HEK293T (cell line): Measurements from ENCODE around the gene SPDYE17.
"Not testable (repeated sequence)": the region's sequence is repeated elsewhere in the genome, so short reads cannot be mapped to it uniquely, and the experiment has no call there.

Experiments
- CTCF ChIA-PET: fragments of 350-600 bp; formaldehyde crosslinking; extraction: SDS; loops from one replicate; lab custom pipeline; 2021; ENCODE audit warnings: antibody characterized with exemption, inconsistent platforms; lab: Yijun Ruan, JAX
- POLR2A ChIA-PET: fragments of 350-600 bp; formaldehyde crosslinking; extraction: SDS; loops from one replicate; lab custom pipeline; 2020; ENCODE audit warnings: antibody characterized with exemption, inconsistent platforms; lab: Yijun Ruan, JAX
- DNase-seq: peaks from one replicate; pipeline ENCODE4 v3.0.0; 2012; ENCODE audit warnings: mixed read lengths; ENCODE audit errors: extremely low spot score
- BHLHE40 ChIP-seq: fragments of 450-650 bp; IDR thresholded peaks from 2 replicates; pipeline ENCODE4 v1.6.1; 2016; ENCODE audit warnings: mild to moderate bottlenecking, moderate library complexity, borderline replicate concordance
- ELF4 ChIP-seq: fragments of 450-650 bp; IDR thresholded peaks from 2 replicates; pipeline ENCODE4 v1.6.1; 2017; ENCODE audit warnings: antibody characterized with exemption
- L3MBTL2 ChIP-seq: fragments of 450-650 bp; conservative IDR thresholded peaks from 2 replicates; pipeline ENCODE4 v1.6.1; 2016; ENCODE audit warnings: mild to moderate bottlenecking
- SP1 ChIP-seq: fragments of 450-650 bp; IDR thresholded peaks from 2 replicates; pipeline ENCODE4 v1.6.1; 2017
- SUZ12 ChIP-seq: fragments of 450-650 bp; IDR thresholded peaks from 2 replicates; pipeline ENCODE4 v1.6.1; 2016; ENCODE audit warnings: mild to moderate bottlenecking
- TARDBP ChIP-seq: fragments of 450-650 bp; IDR thresholded peaks from 2 replicates; pipeline ENCODE4 v1.6.1; 2016
- ZNF384 ChIP-seq: fragments of 450-650 bp; IDR thresholded peaks from 2 replicates; pipeline ENCODE4 v1.6.1; 2016
- TF ChIP-seq, protein P1 (sequence below): fragments of 450-650 bp; IDR thresholded peaks from 2 replicates; pipeline ENCODE4 v1.6.1; 2016

Gene SPDYE17

DNA sequence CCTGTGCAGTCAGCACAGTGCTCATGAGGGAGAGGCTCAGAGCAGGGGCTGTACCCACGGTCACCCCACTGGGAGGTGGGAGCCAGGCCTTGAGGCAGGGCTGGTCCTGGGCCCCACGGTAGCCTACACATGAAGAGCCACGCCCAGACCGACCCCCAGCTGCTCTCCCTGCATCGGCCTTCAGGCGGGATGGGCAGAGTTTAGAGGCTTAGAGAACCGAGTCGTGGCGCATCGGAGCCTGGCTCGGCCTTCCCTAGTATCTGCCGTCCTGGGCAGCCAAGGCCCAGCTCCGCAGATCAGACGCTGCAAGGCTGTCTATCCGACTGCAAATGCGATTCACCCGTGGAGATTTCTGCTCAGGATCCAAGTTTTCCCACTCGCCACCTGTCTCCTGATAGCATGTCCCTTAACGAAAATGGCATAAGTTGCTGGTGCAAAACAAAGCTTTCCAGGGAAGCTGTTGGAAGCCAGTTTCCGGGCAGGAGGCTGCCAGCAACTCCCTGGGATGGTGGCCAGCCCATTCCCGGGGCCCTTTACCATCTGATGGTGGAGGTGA lies 29.4 kb downstream of the SPDYE17 start:
- CTCF ChIA-PET, result not testable (repeated sequence)

DNA sequence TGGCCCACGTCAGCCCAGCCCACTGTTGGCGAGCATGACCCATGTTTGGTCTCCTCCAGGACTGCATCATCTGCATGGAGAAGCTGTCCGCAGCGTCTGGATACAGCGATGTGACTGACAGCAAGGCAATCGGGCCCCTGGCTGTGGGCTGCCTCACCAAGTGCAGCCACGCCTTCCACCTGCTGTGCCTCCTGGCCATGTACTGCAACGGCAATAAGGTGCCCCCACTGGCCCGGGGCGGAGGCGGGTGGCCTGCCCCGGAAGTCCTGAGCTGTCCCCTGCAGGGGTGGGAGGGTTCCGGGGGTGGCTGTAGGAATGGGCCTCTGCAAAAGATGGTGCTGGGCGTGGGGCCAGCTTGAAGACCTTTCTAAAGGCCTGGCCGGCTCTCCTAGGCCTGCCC lies 30.1 kb downstream of the SPDYE17 start:
- POLR2A ChIA-PET, CTCF ChIA-PET, DNase-seq: not testable (repeated sequence)

More for the DNA sequence above, 29.4 kb downstream of the SPDYE17 start:
- POLR2A ChIA-PET, DNase-seq: not testable (repeated sequence)

DNA sequence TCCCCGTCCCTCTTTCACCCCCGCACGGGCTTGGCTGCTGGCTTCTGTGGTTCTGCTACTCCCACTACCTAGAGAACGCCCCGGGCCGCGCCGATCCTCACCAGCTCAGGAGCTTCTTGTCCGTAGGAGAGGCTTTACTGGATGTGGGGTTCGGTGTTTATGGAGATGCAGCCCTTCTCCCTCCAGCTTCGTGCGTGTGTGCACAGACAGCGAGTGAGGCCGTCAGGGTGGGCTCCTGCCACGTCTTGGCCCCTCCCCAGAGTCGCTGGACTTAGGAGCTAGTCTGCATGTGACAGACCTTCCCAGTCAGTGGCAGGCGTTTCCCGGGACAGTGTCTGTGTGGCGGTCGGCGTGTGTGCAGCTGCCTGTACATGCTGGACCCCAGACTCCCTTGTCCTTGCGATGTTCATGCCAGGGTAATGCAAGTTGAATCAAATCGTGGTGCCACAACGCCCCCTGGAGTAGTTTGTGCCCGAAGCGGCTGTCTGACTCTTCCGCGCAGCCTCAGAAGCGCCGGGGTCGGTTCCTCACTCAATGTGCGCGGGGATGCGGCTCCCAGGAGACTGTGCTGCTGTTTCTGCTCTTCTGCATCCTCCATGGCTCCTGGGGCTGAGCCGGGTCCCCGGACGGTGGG lies 32.6 kb downstream of the SPDYE17 start:
- POLR2A ChIA-PET, DNase-seq, CTCF ChIA-PET: not testable (repeated sequence)

DNA sequence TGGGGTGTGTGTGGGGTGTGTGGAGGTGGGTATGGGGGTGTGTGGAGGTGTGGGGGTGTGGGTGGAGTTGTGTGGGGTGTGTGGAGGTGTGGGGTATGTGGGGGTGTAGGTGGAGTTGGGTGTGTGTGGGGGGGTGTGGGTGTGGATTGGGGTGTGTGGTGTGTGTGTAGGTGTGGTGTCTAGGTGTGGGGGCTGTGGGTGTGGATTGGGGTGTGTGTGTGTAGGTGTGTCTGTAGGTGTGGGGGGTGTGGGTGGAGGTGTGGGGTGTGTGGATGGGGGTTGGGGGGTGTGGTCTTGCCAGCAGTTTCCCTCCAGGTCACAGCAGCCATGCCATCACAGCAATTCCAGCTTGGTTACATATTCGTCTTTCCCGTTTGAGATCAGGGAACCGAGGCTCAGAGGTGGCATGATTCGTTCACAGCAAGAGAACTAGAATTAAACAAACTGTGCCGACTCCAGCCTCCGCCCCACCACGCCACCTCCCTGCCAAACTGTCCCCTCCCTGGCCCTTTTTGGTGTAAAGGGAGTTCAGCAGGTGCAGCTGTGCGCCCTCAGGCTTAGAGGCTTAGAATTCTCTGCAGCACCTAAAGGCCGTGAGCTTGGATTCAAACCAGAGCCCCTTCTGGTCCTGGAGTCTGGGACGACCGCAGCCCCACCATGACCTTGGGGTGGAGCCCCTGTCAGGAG lies 33.3 kb downstream of the SPDYE17 start:
- POLR2A ChIA-PET, CTCF ChIA-PET: not testable (repeated sequence)
- DNase-seq, result peak; percentile 12

DNA sequence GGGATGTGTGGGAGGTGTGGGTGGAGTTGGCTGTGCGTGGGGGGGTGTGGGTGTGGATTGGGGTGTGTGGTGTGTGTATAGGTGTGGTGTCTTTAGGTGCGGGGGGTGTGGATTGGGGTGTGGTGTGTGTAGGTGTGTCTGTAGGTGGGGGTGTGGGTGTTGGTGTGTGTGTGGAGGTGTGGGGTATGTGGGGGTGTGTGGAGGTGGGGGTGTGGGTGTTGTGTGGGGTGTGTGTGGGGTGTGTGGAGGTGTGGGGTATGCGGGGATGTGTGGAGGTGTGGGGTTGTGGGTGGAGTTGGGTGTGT lies 33.9 kb downstream of the SPDYE17 start:
- ChIA-PET CTCF (no interaction called here), POLR2A (no interaction called here)
- DNase-seq, result peak; percentile 3
- TF ChIP-seq TARDBP (no peak), SP1 (no peak)

DNA sequence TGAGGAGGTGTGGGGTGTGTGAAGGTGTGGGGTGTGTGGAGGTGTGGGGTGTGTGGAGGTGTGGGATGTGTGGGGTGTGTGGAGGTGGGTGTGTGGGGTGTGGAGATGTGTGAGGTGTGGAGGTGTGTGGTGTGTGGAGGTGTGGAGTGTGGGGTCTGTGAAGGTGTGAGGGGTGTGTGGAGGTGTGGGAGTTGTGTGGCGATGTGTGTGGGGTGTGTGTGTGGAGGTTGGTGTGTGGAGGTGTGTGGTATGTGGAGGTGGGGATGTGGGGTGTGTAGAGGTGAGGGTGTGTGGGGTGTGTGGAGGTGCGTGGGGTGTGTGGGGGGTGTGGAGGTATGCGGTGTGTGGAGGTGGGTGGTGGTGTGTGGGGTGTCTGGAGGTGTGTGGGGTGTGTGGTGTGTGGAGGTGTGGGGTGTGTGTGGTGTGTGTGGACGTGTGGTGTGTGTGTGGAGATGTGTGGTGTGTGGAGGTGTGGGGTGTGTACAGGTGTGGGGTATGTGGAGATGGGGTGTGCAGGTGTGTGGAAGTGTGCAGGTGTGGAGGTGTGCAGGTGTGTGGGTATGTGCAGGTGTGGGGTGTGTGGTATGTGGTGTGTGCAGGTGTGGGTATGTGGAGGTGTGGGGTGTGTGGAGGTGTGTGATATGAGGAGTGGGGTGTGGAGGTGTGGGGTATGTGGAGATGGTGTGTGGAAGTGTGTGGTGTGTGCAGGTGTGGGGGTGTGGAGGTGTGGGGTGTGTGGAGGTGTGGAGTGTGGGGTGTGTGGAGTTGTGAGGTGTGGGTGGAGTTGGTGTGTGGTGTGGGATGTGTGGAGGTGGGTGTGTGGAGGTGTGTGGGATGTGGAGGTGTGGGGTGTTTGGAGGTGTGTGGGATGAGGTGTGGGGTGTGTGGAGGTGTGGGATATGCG lies 34.5 kb downstream of the SPDYE17 start:
- TF ChIP-seq BHLHE40 (no peak), ELF4 (no peak), SUZ12 (no peak), TARDBP (0 out of 2 replicates have a peak, but pooled peaks have one; percentile 36), ZNF384 (no peak), L3MBTL2 (no peak)
- TF ChIP-seq, protein P1, sequence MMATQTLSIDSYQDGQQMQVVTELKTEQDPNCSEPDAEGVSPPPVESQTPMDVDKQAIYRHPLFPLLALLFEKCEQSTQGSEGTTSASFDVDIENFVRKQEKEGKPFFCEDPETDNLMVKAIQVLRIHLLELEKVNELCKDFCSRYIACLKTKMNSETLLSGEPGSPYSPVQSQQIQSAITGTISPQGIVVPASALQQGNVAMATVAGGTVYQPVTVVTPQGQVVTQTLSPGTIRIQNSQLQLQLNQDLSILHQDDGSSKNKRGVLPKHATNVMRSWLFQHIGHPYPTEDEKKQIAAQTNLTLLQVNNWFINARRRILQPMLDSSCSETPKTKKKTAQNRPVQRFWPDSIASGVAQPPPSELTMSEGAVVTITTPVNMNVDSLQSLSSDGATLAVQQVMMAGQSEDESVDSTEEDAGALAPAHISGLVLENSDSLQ, result no peak
- peak; percentile 8 for DNase-seq
- POLR2A ChIA-PET, result no interaction called here
- CTCF ChIA-PET, result no interaction called here

DNA sequence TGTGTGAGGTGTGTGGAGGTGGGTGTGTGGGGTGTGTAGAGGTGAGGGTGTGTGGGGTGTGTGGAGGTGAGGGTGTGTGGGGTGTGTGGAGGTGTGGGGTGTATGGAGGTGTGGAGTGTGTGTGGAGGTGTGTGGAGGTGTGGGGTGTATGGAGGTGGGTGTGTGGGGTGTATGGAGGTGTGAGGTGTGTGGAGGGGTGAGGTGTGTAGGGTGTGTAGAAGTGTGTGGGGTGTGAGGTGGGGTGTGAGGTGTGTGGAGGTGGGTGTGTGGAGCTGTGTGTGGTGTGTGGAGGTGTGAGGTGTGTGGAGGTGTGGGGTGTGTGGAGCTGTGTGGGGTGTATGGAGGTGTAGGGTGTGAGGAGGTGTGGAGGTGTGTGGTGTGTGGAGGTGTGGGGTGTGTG lies 35.2 kb downstream of the SPDYE17 start:
- POLR2A ChIA-PET, CTCF ChIA-PET, DNase-seq: not testable (repeated sequence)

DNA sequence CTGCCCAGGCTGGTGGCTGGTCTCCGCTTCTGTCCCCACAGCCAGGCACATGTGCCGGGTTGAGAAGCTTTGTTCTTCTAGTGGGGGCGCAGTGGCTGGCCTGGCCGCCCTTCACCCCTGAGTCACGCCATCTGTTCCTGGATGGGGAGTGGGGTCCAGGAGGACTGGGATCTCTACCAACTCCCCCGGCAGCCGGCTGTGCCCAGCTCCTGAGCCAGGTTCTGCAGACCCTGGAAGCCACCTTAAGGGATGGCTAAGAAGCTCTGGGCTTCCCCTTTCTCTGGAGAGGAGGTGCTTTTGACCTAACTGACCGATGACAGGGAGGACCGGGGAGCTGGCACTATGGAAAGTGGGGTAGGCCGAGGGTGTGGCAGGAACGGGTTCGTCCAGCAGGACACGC lies 37.9 kb downstream of the SPDYE17 start:
- CTCF ChIA-PET, POLR2A ChIA-PET, DNase-seq: not testable (repeated sequence)

DNA sequence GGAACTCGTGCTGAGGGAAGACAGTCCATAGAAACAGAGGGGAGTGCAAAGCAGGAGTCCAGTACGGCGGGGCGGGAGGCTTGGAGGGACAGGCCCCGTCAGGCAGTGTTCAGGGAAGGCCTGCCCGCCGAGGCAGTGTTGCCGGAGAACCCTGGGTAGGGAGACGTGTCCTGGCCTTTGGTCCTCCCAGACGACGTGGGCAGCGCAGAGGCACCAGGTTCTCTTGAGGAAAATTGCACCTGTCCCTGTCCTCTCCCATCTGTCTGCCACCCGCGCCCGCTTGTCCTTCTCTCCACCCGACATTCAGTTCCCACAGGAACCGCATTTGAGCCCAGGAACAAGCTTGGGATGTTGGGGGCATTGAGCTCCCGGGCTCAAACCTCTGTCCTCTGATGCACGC lies 38.3 kb downstream of the SPDYE17 start:
- CTCF ChIA-PET, DNase-seq, POLR2A ChIA-PET: not testable (repeated sequence)

DNA sequence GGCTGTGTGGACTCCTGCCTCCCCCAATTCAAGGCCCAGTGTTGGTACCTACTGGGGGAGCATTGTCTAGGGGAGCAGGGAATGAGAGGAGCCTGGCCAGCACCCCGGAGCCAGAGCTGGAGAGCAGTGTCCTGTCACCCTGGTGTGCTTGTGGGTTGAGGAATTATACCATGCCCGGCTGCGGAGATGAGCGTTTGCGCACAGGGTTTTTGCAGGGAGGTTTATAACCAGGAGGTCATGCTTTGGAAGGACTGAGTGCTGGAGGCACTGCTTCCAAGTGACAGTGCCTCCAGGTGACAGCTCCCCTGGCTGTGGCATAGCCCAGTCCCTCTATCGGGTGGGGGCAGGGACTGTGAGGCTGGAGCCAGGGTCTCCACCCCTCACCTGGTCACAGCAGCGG lies 39.3 kb downstream of the SPDYE17 start:
- POLR2A ChIA-PET, DNase-seq, CTCF ChIA-PET: not testable (repeated sequence)

DNA sequence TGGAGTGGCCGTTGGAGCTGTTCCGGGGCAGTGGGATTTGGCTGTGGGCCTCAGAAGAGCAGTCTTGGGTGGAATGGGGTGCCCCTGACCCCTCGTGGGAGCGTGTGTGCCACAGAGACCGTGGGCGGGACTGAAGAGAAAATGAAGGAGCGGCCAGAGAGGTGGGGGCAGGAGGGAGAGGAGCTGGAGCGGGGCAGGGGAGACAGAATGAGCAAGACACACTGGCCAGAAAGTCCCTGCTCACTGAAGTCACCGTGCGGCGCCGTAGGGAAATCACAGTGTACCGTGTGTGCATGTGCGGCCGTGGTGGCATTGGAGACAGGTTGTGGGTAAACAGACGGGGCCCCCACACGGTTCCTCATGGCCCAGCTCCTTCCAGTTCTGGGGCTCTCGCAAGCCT lies 40.0 kb downstream of the SPDYE17 start:
- CTCF ChIA-PET, POLR2A ChIA-PET, DNase-seq: not testable (repeated sequence)

DNA sequence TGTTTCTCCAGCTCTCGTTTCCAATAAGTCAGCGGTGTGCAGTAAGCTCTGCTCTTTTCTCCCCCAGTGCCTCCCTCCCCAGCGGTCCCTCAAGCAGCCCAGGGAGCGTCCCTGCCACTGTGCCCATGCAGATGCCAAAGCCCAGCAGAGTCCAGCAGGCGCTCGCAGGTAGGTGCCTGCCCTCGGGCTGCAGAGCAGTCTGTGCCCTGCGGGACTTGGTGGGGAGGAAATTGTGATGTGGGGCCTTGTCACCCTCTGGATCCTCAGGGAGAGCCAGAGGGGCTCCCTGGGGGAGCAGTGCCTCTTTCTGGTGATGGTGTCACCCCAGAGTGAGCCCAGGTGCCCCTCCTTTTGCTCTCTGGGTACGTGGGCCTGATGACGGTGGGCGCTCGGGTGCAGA lies 42.0 kb downstream of the SPDYE17 start:
- CTCF ChIA-PET, POLR2A ChIA-PET, DNase-seq: not testable (repeated sequence)

DNA sequence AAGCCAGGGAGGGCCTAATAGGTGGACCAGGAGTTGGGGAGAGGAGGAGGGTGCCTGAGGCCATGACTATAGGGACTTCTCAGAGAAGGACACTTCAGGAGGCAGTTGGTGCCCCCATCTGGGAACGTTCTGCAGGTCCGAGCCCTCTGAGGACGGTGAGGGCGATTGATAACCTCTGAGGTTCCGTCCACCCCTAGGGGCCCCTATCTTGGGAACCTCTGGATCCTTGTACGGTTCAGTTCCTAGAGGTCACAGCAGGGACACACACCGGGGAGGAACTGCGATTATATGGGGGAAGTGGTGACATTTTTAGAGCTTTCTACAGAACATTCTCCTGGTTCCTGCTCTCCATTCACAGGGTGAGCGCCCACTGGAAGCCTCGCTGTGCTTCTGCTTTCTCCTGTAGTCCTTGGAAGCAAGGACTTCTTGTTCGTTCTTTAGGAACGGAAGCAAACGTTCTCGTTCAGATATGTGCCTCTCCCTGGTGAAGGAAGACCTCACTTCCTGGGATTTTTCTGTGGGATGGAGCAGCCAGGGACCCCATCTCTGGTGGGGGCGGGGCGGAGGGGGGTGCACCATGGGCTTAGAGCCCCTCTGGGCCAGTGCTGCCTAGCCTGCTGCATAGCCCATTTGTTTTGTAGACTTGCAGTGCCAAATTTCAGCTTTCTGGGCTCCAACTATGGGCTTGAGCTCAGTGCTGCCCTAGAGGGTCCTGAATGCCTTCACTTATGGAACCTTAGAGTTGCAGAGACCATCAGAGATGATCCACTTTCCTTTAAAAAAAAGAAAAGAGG lies 46.0 kb downstream of the SPDYE17 start:
- POLR2A ChIA-PET, result not testable (repeated sequence)

DNA sequence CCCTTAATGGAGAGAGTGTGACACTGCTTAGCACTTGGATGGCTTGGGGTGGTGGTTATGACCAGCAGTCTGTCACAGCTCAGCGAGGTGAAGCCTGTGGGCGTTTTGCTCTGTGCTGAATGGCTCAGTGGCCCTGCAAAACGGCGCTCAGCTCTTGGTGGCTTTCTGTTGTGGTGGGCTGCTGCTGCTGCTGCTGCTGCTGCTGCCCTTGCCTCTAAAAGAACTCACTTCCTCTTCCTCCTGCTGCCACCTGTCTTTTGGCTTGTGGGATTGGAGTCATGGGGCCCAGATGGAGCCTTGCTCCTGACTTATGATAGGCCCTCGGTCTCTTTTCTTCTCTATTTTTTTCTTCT lies 47.4 kb downstream of the SPDYE17 start:
- CTCF ChIA-PET, POLR2A ChIA-PET, DNase-seq: not testable (repeated sequence)

More for the DNA sequence above, 46.0 kb downstream of the SPDYE17 start:
- CTCF ChIA-PET, DNase-seq: not testable (repeated sequence)

DNA sequence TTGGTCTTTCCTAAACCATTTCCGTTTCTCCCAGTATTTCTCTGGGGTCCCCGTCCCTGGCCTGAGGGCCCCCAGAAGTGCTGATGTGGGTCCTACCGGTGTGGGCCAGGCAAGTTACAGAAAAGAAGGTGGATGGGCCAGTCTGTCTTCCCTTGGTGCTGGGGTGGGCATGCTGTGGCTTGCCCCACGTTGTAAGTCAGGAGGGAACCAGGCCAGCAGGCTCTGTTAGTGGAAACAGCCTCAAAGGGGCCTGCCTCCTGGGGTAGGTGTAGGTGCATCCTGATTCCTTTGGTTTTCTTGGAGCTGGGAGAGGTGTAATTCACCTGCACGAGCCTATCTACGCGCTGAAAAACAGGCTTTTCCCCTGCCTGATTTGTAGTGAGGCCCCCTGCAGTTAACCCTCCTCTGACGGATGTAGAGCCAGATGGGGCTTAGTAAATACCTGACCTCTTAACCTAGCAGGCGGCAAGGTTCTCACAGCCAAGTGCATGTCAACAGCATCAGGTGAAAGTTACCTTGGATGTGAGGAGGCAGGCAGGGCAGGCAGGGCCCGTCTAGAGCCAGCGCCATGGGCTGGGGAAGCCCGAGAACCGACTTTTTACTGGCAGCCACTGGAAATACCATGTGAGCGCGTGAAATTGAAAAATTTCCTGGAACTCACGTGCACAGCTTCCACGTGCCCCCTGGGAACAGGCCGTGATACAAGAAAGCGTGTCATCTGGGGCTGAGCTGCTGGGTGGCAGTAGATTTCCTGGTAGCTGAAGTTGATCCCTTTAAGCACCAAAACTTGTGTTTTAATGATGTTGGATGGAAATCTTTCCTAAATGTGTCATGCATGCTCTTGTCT lies 48.0 kb downstream of the SPDYE17 start:
- POLR2A ChIA-PET, DNase-seq, CTCF ChIA-PET: not testable (repeated sequence)
